Amygdala (tissue), 56 donors: ENCODE measurements around the gene KCNAB1.

ENCODE experiments used
- DNase-seq, 56 donors: peaks; one replicate each; lab custom pipeline; 2025; lab: John Stamatoyannopoulos, UW

The KCNAB1 gene

GRCh38 chr3:156581033-156581432, 460.7 kb downstream of the KCNAB1 start:
- no peak for DNase-seq

GRCh38 chr3:156581954-156582353, 461.6 kb downstream of the KCNAB1 start:
- no peak for DNase-seq

- no peak for DNase-seq
These were observed 462.3 kb downstream of the KCNAB1 start for GRCh38 chr3:156582532-156583183.

GRCh38 chr3:156583469-156583868, 463.1 kb downstream of the KCNAB1 start:
- no peak for DNase-seq

GRCh38 chr3:156586905-156587759, 466.8 kb downstream of the KCNAB1 start:
- no peak for DNase-seq

- DNase-seq = no peak
These were observed 467.3 kb downstream of the KCNAB1 start for GRCh38 chr3:156587760-156588069.
